H9 (cell line): Measurements from ENCODE around the gene CERK. TPM values are rescaled to one million over a fixed set of nuclear protein-coding genes. Genes with fewer than 3 reads are reported as not detected.

Experiments used
- DNase-seq: peaks from one replicate; pipeline ENCODE4 v3.0.0-alpha.2; 2017
- H2AFZ ChIP-seq: one replicate; pipeline ENCODE4 v1.6.1; 2013; ENCODE audit warnings: mild to moderate bottlenecking, low read length, control low read depth, moderate library complexity
- H2AK5ac ChIP-seq: 2 replicates; pipeline ENCODE4 v1.6.1; 2013; ENCODE audit warnings: low read length, control low read depth, mixed read lengths; ENCODE audit not compliant: insufficient read length
- H2BK120ac ChIP-seq: one replicate; pipeline ENCODE4 v1.6.1; 2013; ENCODE audit warnings: low read depth, mild to moderate bottlenecking, low read length, control low read depth, inconsistent platforms; ENCODE audit not compliant: poor library complexity, severe bottlenecking
- H2BK12ac ChIP-seq: 2 replicates; pipeline ENCODE4 v1.6.1; 2013; ENCODE audit warnings: low read length, control low read depth, mixed read lengths, low read depth; ENCODE audit not compliant: insufficient read length
- H2BK15ac ChIP-seq: 2 replicates; pipeline ENCODE4 v1.6.1; 2013; ENCODE audit warnings: low read depth, low read length, control low read depth
- H2BK20ac ChIP-seq: one replicate; pipeline ENCODE4 v1.6.1; 2013; ENCODE audit warnings: low read depth, mild to moderate bottlenecking, low read length, control low read depth, inconsistent platforms; ENCODE audit not compliant: poor library complexity, severe bottlenecking
- H2BK5ac ChIP-seq: 2 replicates; pipeline ENCODE4 v1.6.1; 2013; ENCODE audit warnings: low read length, control low read depth, mixed read lengths; ENCODE audit not compliant: insufficient read length
- H3K14ac ChIP-seq: 2 replicates; pipeline ENCODE4 v1.6.1; 2013; ENCODE audit warnings: low read length, control low read depth; ENCODE audit not compliant: insufficient read depth
- H3K18ac ChIP-seq: 2 replicates; pipeline ENCODE4 v1.6.1; 2013; ENCODE audit warnings: low read depth, mild to moderate bottlenecking, mixed read lengths, low read length, control low read depth; ENCODE audit not compliant: insufficient read length
- H3K23ac ChIP-seq: 2 replicates; pipeline ENCODE4 v1.6.1; 2013; ENCODE audit warnings: low read length, control low read depth, mixed read lengths, low read depth; ENCODE audit not compliant: insufficient read length
- H3K23me2 ChIP-seq: 2 replicates; pipeline ENCODE4 v1.6.1; 2013; ENCODE audit warnings: low read depth, mild to moderate bottlenecking, mixed read lengths, low read length, control low read depth; ENCODE audit not compliant: insufficient read length, poor library complexity, severe bottlenecking
- H3K27ac ChIP-seq: 2 replicates; pipeline ENCODE4 v1.5.1; 2013; ENCODE audit warnings: low read length, control low read depth, mixed read lengths, low read depth; ENCODE audit not compliant: insufficient read length
- H3K27me3 ChIP-seq: 2 replicates; pipeline ENCODE4 v1.6.1; 2013; ENCODE audit warnings: low read length, control low read depth, inconsistent platforms; ENCODE audit not compliant: insufficient read depth
- H3K4ac ChIP-seq: 2 replicates; pipeline ENCODE4 v1.6.1; 2013; ENCODE audit warnings: low read depth, mild to moderate bottlenecking, control low read depth, inconsistent platforms, low read length, moderate library complexity
- H3K4me1 ChIP-seq: 2 replicates; pipeline ENCODE4 v1.6.1; 2013; ENCODE audit warnings: low read length, control low read depth, inconsistent platforms; ENCODE audit not compliant: insufficient read depth
- H3K4me2 ChIP-seq: 2 replicates; pipeline ENCODE4 v1.6.1; 2013; ENCODE audit warnings: low read length, control low read depth, mixed read lengths; ENCODE audit not compliant: insufficient read length, insufficient read depth
- H3K56ac ChIP-seq: 2 replicates; pipeline ENCODE4 v1.6.1; 2013; ENCODE audit warnings: low read depth, mild to moderate bottlenecking, mixed read lengths, low read length, control low read depth; ENCODE audit not compliant: insufficient read length
- H3K79me1 ChIP-seq: 2 replicates; pipeline ENCODE4 v1.6.1; 2013; ENCODE audit warnings: low read depth, mild to moderate bottlenecking, moderate library complexity, low read length, control low read depth, inconsistent platforms; ENCODE audit not compliant: insufficient read depth, poor library complexity, severe bottlenecking
- H3K79me2 ChIP-seq: 2 replicates; pipeline ENCODE4 v1.6.1; 2013; ENCODE audit warnings: low read length, control low read depth, inconsistent platforms; ENCODE audit not compliant: insufficient read depth
- H3K9ac ChIP-seq: 2 replicates; pipeline ENCODE4 v1.6.1; 2013; ENCODE audit warnings: low read length, control low read depth, mixed read lengths; ENCODE audit not compliant: insufficient read length; ENCODE audit errors: extremely low read depth
- H3K9me3 ChIP-seq: one replicate; pipeline ENCODE4 v1.6.1; 2013; ENCODE audit warnings: low read depth, low read length, inconsistent platforms; ENCODE audit not compliant: control insufficient read depth
- H3T11ph ChIP-seq: one replicate; pipeline ENCODE4 v1.6.1; 2013; ENCODE audit warnings: mild to moderate bottlenecking, low read length, control low read depth, inconsistent platforms
- H4K20me1 ChIP-seq: one replicate; pipeline ENCODE4 v1.6.1; 2013; ENCODE audit not compliant: control insufficient read depth, insufficient read length, insufficient read depth
- H4K5ac ChIP-seq: 2 replicates; pipeline ENCODE4 v1.6.1; 2013; ENCODE audit warnings: low read depth, mild to moderate bottlenecking, mixed read lengths, low read length, control low read depth; ENCODE audit not compliant: insufficient read length
- H4K8ac ChIP-seq: replicated peaks from 2 replicates; pipeline ENCODE4 v1.6.1; 2013; ENCODE audit warnings: low read length, control low read depth, mixed read lengths, low read depth; ENCODE audit not compliant: insufficient read length
- H4K91ac ChIP-seq: 2 replicates; pipeline ENCODE4 v1.6.1; 2013; ENCODE audit warnings: low read depth, mild to moderate bottlenecking, moderate library complexity, mixed read lengths, low read length, control low read depth; ENCODE audit not compliant: insufficient read length
- H3K27ac Mint-ChIP-seq, 3 experiments: 2 replicates in 2 of 3; 3 replicates in 1 of 3; pipeline ENCODE4 v1.8.0; 2020 to 2021; ENCODE audit warnings: mixed read lengths in 3 of 3, mild to moderate bottlenecking in 1 of 3, moderate library complexity in 1 of 3
- H3K27me3 Mint-ChIP-seq: 2 replicates; pipeline ENCODE4 v1.8.0; 2021; ENCODE audit warnings: low read depth, mild to moderate bottlenecking, moderate library complexity, mixed read lengths
- H3K36me3 Mint-ChIP-seq, 3 experiments: 2 replicates in 2 of 3; 3 replicates in 1 of 3; pipeline ENCODE4 v1.8.0; 2020 to 2021; ENCODE audit warnings: low read depth in 3 of 3, mixed read lengths in 3 of 3; ENCODE audit not compliant: insufficient read depth in 1 of 3
- H3K4me1 Mint-ChIP-seq, 2 experiments: 2 replicates each; pipeline ENCODE4 v1.8.0; 2020; ENCODE audit warnings: mixed read lengths in 2 of 2
- H3K4me3 Mint-ChIP-seq, 2 experiments: 2 replicates in 1 of 2; 3 replicates in 1 of 2; pipeline ENCODE4 v1.8.0; 2020 to 2021; ENCODE audit warnings: mild to moderate bottlenecking in 2 of 2, mixed read lengths in 2 of 2, moderate library complexity in 1 of 2
- H3K9me3 Mint-ChIP-seq, 2 experiments: 2 replicates in 1 of 2; 3 replicates in 1 of 2; pipeline ENCODE4 v1.8.0; 2020; ENCODE audit warnings: mild to moderate bottlenecking in 2 of 2, mixed read lengths in 2 of 2, moderate library complexity in 1 of 2
- CTCF ChIP-seq: fragments of 200-600 bp; sonication (generic); conservative IDR thresholded peaks from 3 replicates; pipeline ENCODE4 v1.8.0; 2021; ENCODE audit warnings: antibody characterized with exemption, mild to moderate bottlenecking
- WGBS: extraction: QIAGEN DNeasy Blood & Tissue Kit; methylation state at CpG from one replicate; pipeline ENCODE4 v1.1.7; 2013; ENCODE audit warnings: missing lambda C conversion rate, low lambda C conversion rate, mixed read lengths; ENCODE audit not compliant: insufficient read length; ENCODE audit errors: extremely low coverage; 5-methylcytosine and 5-hydroxymethylcytosine counted together
- total RNA-seq: library from RNA; stranded (reverse); gene quantifications from 2 replicates; pipeline ENCODE4 v1.2.1, GENCODE V29; 2021

Gene CERK
- total RNA-seq, 1 experiment from 2014 or later = 47.1 TPM

- no peak for DNase-seq
- Histone ChIP-seq H3K9ac (no peak overlapping the region), H3K4me1 (no peaks in the 10 kb centered on the region), H4K20me1 (no peaks in the 10 kb centered on the region), H3K14ac (no peak overlapping the region), H4K91ac (no peak overlapping the region), H2BK120ac (no peak overlapping the region), H3K23me2 (no peaks in the 10 kb centered on the region), H4K5ac (no peak overlapping the region), H3K27ac (no peak overlapping the region), H3K4me2 (no peak overlapping the region), H3K9me3 (no peaks in the 10 kb centered on the region), H3K4ac (no peak overlapping the region), H3K56ac (no peak overlapping the region), H3K79me1 (no peaks in the 10 kb centered on the region), H2AK5ac (no peak overlapping the region), H3T11ph (no peak overlapping the region), H2BK15ac (no peak overlapping the region), H2AFZ (no peak overlapping the region), H3K23ac (no peak overlapping the region), H3K18ac (no peak overlapping the region), H2BK5ac (no peak overlapping the region), H2BK12ac (no peak overlapping the region), H4K8ac (no peak overlapping the region), H3K27me3 (no peaks in the 10 kb centered on the region), H2BK20ac (no peak overlapping the region), H3K79me2 (no peaks in the 10 kb centered on the region)
- H3K9me3 Mint-ChIP-seq = peaks cover 3 to 8% of the 10 kb centered on the region in 2 experiments; a peak in 3 of 5 replicates
- H3K27me3 Mint-ChIP-seq = peaks cover 45% of the 10 kb centered on the region
- H3K4me1 Mint-ChIP-seq = no peaks in the 10 kb centered on the region
- no peak for TF ChIP-seq CTCF
- H3K4me3 Mint-ChIP-seq = no peak overlapping the region
- no CpG with 5 or more reads among the region's 5 CpGs for WGBS
- H3K36me3 Mint-ChIP-seq = no peaks in the 10 kb centered on the region
- H3K27ac Mint-ChIP-seq = no peak overlapping the region
Observed at GRCh38 chr22:46746192-46746591, 8.1 kb upstream of the CERK start.
